Ramos (cell line): ENCODE measurements around the gene SERTM2.

Source experiments
- in situ Hi-C: fragments of 300-500 bp; cut with MboI; formaldehyde crosslinking; loops from one replicate; pipeline ENCODE4 v1.14.3; 2022; ENCODE audit warnings: low sequenced_read_pairs; ENCODE audit not compliant: unreplicated experiment

The SERTM2 gene

GRCh38 chrX:111555406-111555958 is 44.0 kb downstream of the SERTM2 start:
- in situ Hi-C loops, result no loop called here

GRCh38 chrX:111560801-111561200 is 49.4 kb downstream of the SERTM2 start:
- in situ Hi-C loops, result no loop called here

GRCh38 chrX:111561851-111562250 is 50.4 kb downstream of the SERTM2 start:
- in situ Hi-C loops, result no loop called here

DNA sequence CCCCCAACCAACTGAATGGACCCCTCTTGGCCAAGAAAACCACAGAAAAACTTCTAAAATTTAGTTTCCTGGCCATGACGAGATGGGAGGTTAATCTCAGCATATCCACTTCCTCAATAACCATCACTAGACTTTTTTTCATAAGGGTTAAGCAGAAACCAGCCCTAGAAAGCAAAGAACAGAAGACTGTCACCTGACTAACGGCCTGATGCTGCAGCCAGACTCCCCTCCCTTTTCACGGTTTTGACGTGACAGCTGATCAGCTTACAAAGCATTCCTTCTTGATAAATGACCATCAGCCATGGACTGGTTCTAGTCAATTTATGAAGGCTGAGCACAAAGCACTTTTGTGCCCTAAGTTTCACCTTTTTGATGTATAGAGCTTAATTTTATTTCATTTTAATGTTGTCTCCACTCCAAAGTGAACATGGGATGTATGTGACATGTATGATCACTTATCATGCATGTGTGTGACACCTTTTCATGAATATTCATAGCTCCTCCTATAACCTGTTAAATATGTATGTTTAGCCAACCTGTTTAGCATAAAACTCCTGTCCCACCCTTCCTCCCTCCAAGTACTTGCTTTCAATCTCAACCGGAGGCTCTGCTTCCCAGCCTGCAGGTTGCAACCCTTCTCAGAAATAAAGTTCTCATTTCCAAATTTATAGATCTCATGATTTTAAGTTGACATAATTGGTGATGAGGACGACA is 56.3 kb downstream of the SERTM2 start:
- in situ Hi-C loops, result no loop called here

DNA sequence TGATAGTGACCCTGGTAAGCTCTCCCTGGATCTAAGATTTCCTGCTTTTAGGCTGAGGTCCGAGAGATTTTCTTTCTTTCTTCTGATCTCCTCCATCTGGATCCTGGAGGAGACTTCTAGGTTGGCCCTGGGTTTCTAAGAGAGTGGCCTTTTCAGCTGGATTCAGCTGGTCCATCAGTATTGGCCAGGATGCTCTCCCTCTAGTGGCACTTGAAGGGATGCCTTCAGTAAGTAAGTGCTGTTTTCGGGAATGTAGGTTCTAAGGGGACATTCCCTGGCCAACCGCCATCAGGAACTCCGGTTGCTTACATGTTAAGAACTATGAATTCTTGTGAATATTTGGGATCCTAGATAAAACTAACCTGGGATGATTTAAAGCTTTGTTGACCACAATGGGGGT is 56.9 kb downstream of the SERTM2 start:
- in situ Hi-C loops, result no loop called here

DNA sequence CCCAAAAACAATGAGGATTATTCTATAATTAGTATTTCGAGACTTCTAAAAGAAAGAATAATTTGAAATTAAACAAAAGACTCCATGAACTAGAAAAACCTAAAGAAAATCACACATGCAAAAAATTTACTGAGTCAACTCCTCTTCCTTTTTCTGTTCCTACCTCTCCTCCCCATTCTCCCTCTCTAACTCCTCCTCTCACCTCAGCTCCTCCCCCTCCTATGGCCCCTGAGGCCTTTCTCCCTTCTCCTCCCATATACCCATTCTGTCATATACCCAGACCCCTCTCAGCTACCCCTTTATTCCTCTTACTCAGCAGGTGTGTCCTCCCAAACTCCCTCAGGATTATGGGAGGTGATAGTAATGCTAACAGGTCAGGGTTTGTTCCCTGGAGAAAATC is 57.4 kb downstream of the SERTM2 start:
- in situ Hi-C loops, result no loop called here
